Renal cortical epithelial cell (primary cell): ENCODE measurements around the gene FANCI. TPM values are rescaled to one million over a fixed set of nuclear protein-coding genes. Genes with fewer than 3 reads are reported as not detected.
"Not testable (repeated sequence)": the region's sequence is repeated elsewhere in the genome, so short reads cannot be mapped to it uniquely, and the experiment has no call there.

Source experiments
- DNase-seq: peaks from one replicate; pipeline ENCODE4 v3.0.0-alpha.2; 2011; ENCODE audit warnings: low read depth
- total RNA-seq: library from RNA; depleted of rRNA; stranded (reverse); fragments of >200 nt; gene quantifications from 2 replicates; pipeline ENCODE4 v1.2.3, GENCODE V29; 2014

Gene FANCI
- total RNA-seq, 1 donor from 2014 or later, result 7.4 TPM

GRCh38 chr15:89225588-89225987, 18.2 kb upstream of the FANCI start:
- DNase-seq, result no peak

GRCh38 chr15:89226359-89227221, 17.2 kb upstream of the FANCI start:
- no peak for DNase-seq

DNA sequence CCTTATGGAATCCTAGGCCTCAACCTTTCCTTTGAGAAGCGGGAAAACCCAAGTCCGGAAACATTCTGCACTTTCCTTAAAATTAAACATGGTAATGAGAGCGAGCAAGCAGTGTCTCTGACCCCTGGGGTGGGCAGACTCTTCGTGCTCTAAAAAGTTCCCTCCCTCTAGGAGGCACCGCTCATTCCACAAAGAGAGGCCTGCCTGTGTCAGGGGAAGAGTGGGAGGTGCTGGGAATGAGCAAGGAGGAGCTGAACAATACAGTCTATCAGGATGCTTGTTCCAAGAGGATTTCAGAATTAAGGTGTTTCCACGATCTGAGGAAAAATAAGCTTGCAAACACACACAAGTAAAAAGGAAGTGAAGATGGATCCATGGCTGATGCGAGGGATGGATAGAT, 16.4 kb upstream of the FANCI start:
- DNase-seq, result no peak

DNA sequence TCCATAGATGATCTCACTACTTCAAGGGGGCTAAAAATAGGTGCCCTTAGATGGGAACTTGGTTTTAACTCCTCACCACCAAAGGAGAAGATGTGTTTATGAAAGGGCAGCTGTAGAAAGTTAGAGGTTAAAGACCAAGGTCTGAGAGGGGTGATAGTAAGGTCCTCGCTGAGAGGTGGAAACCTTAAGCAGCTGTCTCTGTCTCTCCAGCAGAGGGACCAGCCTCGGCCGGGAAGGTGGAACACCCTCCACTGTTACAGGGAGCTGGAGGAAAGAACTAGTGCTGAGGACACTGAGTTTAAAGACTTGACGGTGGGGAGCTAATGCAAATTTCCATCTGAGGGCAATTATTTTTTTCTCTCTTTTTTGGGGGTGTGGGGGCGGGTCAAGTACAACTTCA, 13.5 kb upstream of the FANCI start:
- no peak for DNase-seq

- DNase-seq, result no peak
These were observed 11.9 kb upstream of the FANCI start for GRCh38 chr15:89231832-89232231.

DNA sequence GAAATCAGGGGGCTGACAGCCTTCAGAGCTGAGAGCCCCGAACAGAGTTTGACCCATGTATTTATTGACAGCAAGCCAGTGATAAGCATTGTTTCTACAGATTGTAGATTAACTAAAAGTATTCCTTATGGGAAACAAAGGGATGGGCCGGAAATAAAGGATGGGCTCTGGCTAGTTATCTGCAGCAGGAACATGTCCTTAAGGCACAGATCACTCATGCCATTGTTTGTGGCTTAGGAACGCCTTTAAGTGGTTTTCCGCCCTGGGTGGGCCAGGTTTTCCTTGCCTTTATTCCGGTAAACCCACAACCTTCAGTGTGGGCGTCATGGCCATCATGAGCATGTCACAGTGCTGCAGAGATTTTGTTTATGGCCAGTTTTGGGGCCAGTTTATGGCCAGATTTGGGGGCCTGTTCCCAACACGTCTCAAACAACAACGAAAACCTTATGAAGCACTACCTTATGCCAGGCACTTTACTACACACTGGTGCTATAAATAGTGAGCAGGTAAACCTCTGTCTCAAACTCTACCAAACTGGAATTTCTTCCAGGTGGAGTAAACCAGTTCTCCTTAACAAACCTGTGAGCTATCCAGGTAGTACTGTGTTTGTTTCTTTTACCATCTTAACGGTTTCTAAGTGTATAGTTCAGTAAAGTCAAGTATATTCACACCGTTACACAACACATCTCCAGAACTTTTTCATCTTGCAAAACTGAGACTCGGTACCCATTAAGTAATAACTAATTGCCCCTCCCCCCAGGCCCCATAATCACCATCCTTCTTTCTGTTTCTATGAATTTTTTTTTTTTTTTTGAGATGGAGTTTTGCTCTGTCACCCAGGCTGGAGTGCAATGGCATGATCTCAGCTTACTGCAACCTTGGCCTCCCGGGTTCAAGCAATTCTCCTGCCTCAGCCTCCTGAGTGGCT, 3.6 kb upstream of the FANCI start:
- DNase-seq, result not testable (repeated sequence)

DNA sequence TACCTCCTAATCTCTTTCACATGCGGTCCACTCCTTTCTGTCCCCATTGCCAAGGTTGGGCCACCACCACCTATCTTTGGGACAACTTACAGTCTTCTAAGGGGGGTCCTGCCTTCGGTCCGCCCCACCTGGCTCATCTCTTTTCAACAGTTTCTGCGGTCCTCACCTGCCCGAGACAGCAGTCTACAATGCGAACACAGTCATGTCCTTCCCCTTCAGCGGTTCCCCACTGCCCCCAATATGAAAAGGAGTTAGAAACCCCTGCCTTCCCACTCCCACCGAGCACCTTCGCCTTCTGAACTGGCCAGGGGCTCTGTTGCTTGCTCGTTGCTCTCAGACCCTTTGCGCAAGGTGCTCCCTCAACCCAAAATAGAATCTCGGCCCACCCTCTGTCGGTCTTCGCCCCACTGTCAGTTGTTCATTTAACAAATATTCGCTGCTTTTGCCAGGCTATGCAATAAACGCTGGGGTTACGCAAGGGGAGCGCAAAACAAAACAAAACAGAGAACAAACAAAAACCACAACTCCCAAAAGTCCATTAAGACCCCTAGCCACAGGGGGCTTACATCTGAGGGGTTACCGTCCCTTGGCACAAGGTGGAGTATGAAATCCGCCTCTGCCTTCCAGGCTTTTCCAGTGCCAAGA, 611 bp upstream of the FANCI start:
- no peak for DNase-seq

GRCh38 chr15:89244574-89244903, 760 bp downstream of the FANCI start:
- DNase-seq, result peak; percentile 16

GRCh38 chr15:89247446-89247845, 3.7 kb downstream of the FANCI start:
- DNase-seq, result no peak

- no peak for DNase-seq
These were observed 4.8 kb downstream of the FANCI start for GRCh38 chr15:89248584-89248983.

GRCh38 chr15:89250142-89250541, 6.4 kb downstream of the FANCI start:
- DNase-seq, result not testable (repeated sequence)

DNA sequence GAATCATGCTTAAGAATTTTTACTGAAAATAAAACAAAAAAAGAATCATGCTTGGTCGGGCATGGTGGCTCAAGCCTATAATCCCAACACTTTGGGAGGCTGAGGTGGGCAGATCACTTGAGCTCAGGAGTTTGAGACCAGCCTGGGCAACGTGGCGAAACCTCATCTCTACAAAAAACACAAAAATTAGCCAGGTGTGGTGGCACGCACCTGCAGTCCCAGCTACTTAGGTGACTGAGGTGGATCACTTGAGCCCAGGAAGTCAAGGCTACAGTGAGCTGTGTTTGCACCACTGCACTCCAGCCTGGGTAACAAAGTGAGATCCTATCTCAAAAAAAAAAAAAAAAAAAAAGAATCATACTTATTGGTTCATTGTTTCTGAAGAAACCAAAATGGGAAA, 33.5 kb downstream of the FANCI start:
- DNase-seq, result not testable (repeated sequence)

DNA sequence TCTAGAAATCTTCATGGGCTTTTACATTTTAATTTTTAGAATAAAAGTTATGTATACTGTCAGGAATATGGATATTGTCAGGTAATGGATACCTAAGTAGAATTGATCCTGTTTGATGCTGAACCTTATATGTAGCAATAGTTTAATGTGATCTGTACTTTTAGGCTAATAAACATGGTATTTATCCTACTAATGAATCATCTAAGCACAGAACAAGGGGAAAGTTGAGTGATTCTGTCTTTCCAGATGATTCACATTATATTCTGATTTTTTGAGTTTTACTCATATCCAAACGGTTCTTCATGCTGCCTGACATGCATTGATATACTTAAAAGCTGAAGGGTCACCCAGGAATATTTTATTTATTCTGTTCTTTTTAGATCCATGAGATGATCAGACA, 34.5 kb downstream of the FANCI start:
- DNase-seq, result no peak

DNA sequence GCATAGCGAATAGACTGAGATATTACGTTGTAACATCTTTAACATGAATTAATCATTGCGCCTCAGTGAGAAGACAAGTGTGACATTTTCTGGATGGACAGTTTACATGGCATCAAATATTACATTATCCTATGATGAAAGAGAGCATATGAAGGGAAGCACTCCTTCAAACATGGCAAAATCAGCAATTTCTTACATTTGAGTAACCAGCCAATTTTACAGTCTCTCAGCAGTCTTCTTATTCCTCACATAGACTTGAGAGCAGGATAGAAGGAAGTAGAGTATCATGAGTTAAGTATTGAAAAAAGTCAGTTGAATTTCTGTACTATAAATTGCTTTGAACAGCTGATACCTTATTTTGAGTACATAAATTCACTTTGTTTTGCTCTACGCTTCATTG, 38.9 kb downstream of the FANCI start:
- DNase-seq, result no peak

DNA sequence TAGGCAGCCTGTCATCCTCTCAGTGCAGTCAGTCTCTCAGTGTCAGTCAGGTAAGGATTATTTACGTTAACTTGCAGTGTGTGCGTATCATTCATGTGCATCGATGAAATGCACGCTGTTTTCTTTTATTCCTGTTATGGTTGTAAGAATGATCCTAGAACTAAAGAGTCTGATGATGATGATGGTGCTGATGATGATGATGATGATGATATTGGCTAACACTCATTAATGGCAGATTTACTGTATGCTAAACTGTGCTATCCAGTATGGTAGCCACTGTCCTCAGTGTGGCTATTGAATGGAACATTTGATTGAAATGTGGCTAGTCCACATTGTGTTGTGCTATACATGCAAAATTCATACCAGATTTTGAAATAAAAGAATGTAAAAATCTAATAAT, 39.4 kb downstream of the FANCI start:
- DNase-seq, result no peak

DNA sequence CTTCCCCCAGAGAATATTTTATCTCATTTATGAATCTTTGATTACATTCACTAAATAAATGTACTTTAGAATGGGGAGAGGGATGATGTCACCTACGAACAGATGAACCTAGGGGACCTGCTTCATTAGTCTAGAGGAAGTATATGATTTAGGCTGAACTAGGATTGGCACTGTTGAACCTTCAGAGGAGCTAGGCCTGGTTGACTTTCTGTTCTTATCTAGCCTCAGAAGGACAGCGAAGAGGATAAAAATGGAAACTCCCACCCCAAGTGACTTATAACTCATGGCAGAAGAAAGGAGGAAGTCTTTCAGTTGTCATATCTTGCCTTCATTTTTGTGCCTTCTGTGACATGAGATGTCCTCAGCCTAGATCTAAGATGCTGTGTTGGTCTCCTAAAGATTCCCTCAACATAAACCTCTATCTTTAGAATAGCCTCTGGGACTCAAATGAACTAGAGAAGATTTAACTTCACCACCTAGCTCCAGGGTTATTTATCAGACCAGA, 48.2 kb downstream of the FANCI start:
- no peak for DNase-seq

DNA sequence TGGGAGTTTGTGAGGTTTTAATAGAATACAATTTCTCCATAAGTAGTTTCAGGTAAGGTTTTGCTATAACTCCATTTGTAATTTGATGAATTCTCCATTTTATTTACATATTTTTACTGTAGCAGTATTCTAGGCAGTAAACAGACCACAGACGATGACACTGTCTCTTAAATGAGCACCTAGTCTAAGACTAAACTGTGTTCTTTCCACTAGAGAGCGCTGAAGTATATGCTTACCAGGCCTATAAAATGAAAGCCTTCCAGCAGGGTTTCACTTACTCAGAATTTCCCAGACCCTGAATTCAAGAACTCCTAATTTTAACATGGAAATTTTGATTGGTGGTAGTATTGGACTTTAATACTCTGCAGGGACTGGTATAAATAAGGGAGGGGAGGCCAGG, 49.2 kb downstream of the FANCI start:
- DNase-seq, result no peak

GRCh38 chr15:89299896-89300295, 56.1 kb downstream of the FANCI start:
- peak; percentile 59 for DNase-seq

GRCh38 chr15:89301304-89302089, 57.7 kb downstream of the FANCI start:
- no peak for DNase-seq

GRCh38 chr15:89303986-89304385, 60.2 kb downstream of the FANCI start:
- DNase-seq, result no peak

GRCh38 chr15:89305395-89305794, 61.6 kb downstream of the FANCI start:
- DNase-seq, result no peak
